GM12864 (cell line): ENCODE measurements around the gene HHAT.

ENCODE experiments used
- DNase-seq: peaks from one replicate; pipeline ENCODE4 v3.0.0-alpha.2; 2011; ENCODE audit warnings: low read depth
- H3K4me3 ChIP-seq: 2 replicates; pipeline ENCODE4 v1.5.1; 2011; ENCODE audit warnings: mild to moderate bottlenecking, low read depth, low read length, control low read depth
- CTCF ChIP-seq: IDR thresholded peaks from 2 replicates; pipeline ENCODE4 v1.5.1; 2011; ENCODE audit warnings: low read depth, mild to moderate bottlenecking, moderate library complexity, low read length, control low read depth, inconsistent platforms; ENCODE audit errors: missing control alignments

The HHAT gene

GRCh38 chr1:210570116-210570515 lies 241.4 kb downstream of the HHAT start:
- no peak for TF ChIP-seq CTCF
- no peak for DNase-seq
- H3K4me3 ChIP-seq = no peak overlapping the region

GRCh38 chr1:210571356-210572284 lies 242.9 kb downstream of the HHAT start:
- DNase-seq = no peak
- TF ChIP-seq CTCF = no peak
- H3K4me3 ChIP-seq = no peak overlapping the region

GRCh38 chr1:210573141-210573540 lies 244.4 kb downstream of the HHAT start:
- DNase-seq = no peak
- no peak overlapping the region for H3K4me3 ChIP-seq
- TF ChIP-seq CTCF = no peak

GRCh38 chr1:210582205-210582970 lies 253.7 kb downstream of the HHAT start:
- DNase-seq = no peak
- H3K4me3 ChIP-seq = no peak overlapping the region
- TF ChIP-seq CTCF = no peak

- peak; percentile 34 for DNase-seq
- peak; percentile 82 for TF ChIP-seq CTCF
- no peak overlapping the region for H3K4me3 ChIP-seq
Measured at GRCh38 chr1:210584439-210585113, 255.9 kb downstream of the HHAT start.

- no peak for TF ChIP-seq CTCF
- H3K4me3 ChIP-seq = no peak overlapping the region
- DNase-seq = no peak
Measured at GRCh38 chr1:210586771-210587170, 258.1 kb downstream of the HHAT start.
